Memory B cell (primary cell): ENCODE data around the gene B9D2.

Experiments
- ATAC-seq: fragments of 150-1000 bp; cut with Tn5 transposase; 2 replicates; pipeline ENCODE4 v1.10.0; 2021; ENCODE audit warnings: low read depth, mild to moderate bottlenecking, moderate library complexity
- DNase-seq, 2 donors: peaks; one replicate each; pipeline ENCODE4 v3.0.0; 2022; ENCODE audit warnings: low spot score in 2 of 2
- H3K27ac Mint-ChIP-seq: one replicate; pipeline ENCODE4 v1.8.0; 2022; ENCODE audit warnings: mild to moderate bottlenecking, moderate library complexity, mixed read lengths
- H3K27me3 Mint-ChIP-seq: one replicate; pipeline ENCODE4 v1.8.0; 2022; ENCODE audit warnings: mixed read lengths
- H3K36me3 Mint-ChIP-seq: one replicate; pipeline ENCODE4 v1.8.0; 2022; ENCODE audit warnings: mild to moderate bottlenecking, mixed read lengths
- H3K4me1 Mint-ChIP-seq: one replicate; pipeline ENCODE4 v1.8.0; 2022; ENCODE audit warnings: mixed read lengths
- H3K4me3 Mint-ChIP-seq: one replicate; pipeline ENCODE4 v1.8.0; 2022; ENCODE audit warnings: mild to moderate bottlenecking, moderate library complexity, mixed read lengths
- H3K9me3 Mint-ChIP-seq: one replicate; pipeline ENCODE4 v1.8.0; 2022; ENCODE audit warnings: mixed read lengths

Gene B9D2

GRCh38 chr19:41309180-41310032, 54.5 kb downstream of the B9D2 start:
- ATAC-seq, result no peak
- Mint-ChIP-seq H3K4me1 (peaks cover 47% of the 10 kb centered on the region), H3K4me3 (peak overlapping the region; percentile 96), H3K9me3 (no peaks in the 10 kb centered on the region), H3K27me3 (no peaks in the 10 kb centered on the region), H3K36me3 (peaks cover 18% of the 10 kb centered on the region), H3K27ac (peak overlapping the region; percentile 100)
- DNase-seq, result no peak

- DNase-seq (peak; percentile 96 to 99), ATAC-seq (peak; percentile 71)
- no peaks in the 10 kb centered on the region for H3K9me3 Mint-ChIP-seq
- peaks cover 23% of the 10 kb centered on the region for H3K36me3 Mint-ChIP-seq
- peaks cover 49% of the 10 kb centered on the region for H3K4me1 Mint-ChIP-seq
- H3K4me3 Mint-ChIP-seq, result peak overlapping the region; percentile 96
- no peaks in the 10 kb centered on the region for H3K27me3 Mint-ChIP-seq
- H3K27ac Mint-ChIP-seq, result peak overlapping the region; percentile 100
These were observed 55.3 kb downstream of the B9D2 start for GRCh38 chr19:41308450-41309179.

DNA sequence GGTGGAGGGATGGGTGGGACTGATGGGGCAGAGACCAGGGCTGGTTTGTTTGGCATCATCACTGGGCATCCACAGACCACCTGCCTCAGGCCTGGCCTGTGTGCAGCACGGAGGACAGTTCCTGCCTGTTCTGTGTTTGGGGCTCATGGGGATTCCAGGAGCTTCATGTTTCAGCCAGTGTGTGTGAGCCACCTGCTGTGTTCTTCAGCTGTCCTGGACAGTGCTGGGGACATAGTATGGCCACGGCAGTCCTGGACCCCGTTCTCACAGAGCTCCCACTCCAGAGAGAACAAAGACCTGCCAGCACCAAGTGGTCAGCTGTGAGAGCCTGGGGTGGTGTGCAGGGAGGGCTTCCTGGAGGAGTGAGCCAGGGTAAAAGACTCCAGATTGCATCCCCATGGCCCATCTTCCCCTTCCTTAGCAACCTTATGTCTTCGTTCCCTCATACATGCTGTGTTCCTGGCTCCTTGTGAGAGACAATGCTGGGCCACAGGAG, 55.9 kb downstream of the B9D2 start:
- no peaks in the 10 kb centered on the region for H3K27me3 Mint-ChIP-seq
- peak overlapping the region; percentile 96 for H3K4me3 Mint-ChIP-seq
- peak; percentile 5 for ATAC-seq
- H3K4me1 Mint-ChIP-seq, result peaks cover 44% of the 10 kb centered on the region
- DNase-seq, result no peak
- H3K36me3 Mint-ChIP-seq, result peaks cover 17% of the 10 kb centered on the region
- no peaks in the 10 kb centered on the region for H3K9me3 Mint-ChIP-seq
- H3K27ac Mint-ChIP-seq, result peak overlapping the region; percentile 100

DNA sequence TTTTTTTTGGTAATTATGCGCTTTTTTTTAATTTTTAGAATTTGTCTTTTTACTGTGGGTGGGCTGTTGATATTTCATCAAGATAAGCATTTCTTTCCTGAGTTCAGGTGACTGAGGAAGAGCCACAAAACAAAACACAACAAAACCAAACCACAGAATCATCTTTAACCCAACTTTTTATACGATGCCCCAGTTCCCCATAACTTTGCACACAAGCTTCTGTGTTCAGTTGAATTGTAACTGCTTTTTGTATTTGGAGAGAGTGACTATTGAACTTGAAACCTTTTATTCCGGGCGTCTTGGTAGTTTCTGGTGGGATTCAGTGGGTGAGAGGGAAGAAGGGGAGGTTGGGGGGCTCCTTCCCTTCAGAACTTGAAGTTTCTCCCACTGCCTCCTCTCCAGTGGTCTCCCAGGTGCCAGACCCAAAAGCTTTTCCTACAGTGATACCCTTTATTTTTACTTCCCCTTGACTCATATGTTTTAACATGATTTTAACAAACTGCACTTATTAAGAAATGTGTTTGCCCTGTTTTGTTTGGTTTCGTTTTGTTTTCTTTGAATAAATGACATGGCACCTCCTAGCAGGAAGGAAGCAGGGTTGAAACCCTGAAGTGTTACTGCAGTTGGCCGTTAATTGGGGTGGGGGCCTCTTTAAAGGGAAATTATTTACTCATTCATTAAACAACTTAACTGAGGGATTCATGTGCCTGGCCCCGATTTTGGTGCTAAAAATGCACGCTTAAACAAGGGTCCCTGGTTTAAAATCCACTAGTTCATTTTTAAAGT, 56.7 kb downstream of the B9D2 start:
- DNase-seq (no peak), ATAC-seq (no peak)
- H3K4me3 Mint-ChIP-seq, result peak overlapping the region; percentile 40
- no peaks in the 10 kb centered on the region for H3K9me3 Mint-ChIP-seq
- no peaks in the 10 kb centered on the region for H3K27me3 Mint-ChIP-seq
- H3K27ac Mint-ChIP-seq, result peak overlapping the region; percentile 100
- H3K36me3 Mint-ChIP-seq, result peaks cover 20% of the 10 kb centered on the region
- peaks cover 45% of the 10 kb centered on the region for H3K4me1 Mint-ChIP-seq

DNA sequence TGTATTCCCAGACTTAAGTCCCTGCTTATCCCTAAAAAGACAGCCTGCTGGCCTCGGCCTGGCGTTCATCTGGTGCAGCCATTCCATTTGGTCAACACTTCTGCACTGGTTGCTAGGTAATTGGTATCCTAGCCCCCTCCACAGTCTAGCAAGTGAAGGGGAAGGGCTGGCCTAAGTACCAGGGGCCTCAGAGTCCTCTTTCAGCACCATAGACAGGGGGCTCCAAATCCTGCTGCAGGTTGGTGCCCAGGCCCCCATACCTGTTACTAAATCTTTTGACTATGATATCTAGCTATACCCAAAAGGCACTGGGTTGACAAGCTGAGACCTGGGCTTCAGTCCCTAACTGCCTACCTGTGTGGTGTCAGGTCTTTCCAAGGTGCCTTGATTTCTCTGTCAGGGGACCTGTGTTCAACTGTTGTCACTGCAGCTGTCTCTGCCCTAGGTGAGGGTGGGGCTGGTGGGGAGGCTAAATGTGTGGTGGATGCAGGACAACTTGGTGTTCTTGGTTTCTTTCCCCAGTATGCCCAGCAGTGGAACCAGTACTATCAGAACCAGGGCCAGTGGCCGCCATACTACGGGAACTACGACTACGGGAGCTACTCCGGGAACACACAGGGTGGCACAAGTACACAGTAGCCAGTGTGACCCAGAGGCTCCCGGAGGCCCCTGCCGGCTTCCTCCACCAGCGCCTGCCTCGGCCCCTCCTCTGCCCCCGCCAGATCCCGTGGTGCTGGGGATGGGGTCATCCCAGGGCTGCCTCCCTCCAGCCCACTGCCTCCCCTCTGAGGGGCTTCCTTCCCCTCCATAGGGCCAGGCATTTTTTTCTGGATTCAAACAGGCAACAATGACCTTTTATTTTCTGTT, 57.8 kb downstream of the B9D2 start:
- Mint-ChIP-seq H3K4me3 (no peak overlapping the region), H3K27me3 (no peaks in the 10 kb centered on the region)

DNA sequence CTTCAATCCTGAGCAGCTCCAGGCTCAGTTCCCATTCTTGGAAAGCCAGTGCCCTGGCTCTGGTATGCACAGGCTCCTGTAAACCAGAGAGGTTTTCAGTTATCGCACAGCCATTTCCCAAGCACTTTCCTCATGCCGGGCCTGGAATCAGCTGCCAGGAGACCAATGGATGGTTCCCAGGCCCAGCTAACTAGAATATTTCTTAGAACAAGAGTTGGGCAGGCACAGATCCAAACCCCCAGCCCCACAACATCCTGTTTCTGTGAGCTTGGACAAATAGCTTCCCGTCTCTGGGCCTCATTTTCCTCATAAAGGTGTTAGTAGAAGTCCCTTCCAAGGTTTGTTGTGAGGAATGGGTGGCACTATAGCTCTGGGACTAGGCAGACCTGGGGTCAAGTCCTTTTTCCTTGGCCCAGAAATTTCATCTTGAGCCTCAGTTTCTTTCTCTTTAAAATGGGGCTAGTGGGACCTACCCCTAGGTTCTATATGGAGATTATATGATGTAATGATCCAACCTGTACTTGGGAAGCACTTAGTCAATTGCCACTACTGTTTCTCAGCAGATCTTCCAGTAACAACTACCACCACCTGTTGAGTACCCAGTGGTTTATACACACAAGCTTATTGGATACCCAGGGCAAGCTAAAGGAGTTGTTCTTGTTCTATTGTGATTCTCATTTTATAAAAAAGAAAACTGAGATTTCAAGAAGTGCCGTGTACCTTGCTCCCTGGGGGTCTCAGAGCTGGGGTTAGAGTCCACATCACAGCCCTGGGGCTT, 59.1 kb downstream of the B9D2 start:
- Mint-ChIP-seq H3K9me3 (no peaks in the 10 kb centered on the region), H3K4me1 (peaks cover 47% of the 10 kb centered on the region), H3K27ac (peak overlapping the region; percentile 100), H3K27me3 (no peaks in the 10 kb centered on the region), H3K36me3 (peaks cover 24% of the 10 kb centered on the region), H3K4me3 (no peak overlapping the region)
- DNase-seq (no peak), ATAC-seq (no peak)

More for the DNA sequence above, 57.8 kb downstream of the B9D2 start:
- DNase-seq (no peak), ATAC-seq (no peak)
- H3K9me3 Mint-ChIP-seq, result no peaks in the 10 kb centered on the region
- peaks cover 45% of the 10 kb centered on the region for H3K4me1 Mint-ChIP-seq
- peaks cover 24% of the 10 kb centered on the region for H3K36me3 Mint-ChIP-seq
- H3K27ac Mint-ChIP-seq, result peak overlapping the region; percentile 100
